ENCODE measurements around the gene RFTN1. TPM values are rescaled to one million over a fixed set of nuclear protein-coding genes. Genes with fewer than 3 reads are reported as not detected.

RFTN1 gene
- total RNA-seq, 6 experiments from 2014 or later: 15.1 to 36.0 (median 19.8) TPM

- peak overlapping the region; percentile 68 to 78 (median 75) for H3K4me3 ChIP-seq
- 19% methylated on average over 3 of the region's 9 CpGs for WGBS (ENCODE audit: insufficient coverage, low coverage, low lambda C conversion rate, missing lambda C conversion rate)
- H3K4me1 ChIP-seq: peaks cover 0 to 29% (median 11%) of the 10 kb centered on the region in 4 donors
- ATAC-seq (no peak), DNase-seq (no peak)
- no peaks in the 10 kb centered on the region for H3K27me3 ChIP-seq
- H3K9me3 ChIP-seq: no peaks in the 10 kb centered on the region
- intact Hi-C loops (cut with DNase I): no loop called here
- TF ChIP-seq POLR2A (IDR thresholded peaks at IDR 0.05): no peak
- TF ChIP-seq, protein P1, sequence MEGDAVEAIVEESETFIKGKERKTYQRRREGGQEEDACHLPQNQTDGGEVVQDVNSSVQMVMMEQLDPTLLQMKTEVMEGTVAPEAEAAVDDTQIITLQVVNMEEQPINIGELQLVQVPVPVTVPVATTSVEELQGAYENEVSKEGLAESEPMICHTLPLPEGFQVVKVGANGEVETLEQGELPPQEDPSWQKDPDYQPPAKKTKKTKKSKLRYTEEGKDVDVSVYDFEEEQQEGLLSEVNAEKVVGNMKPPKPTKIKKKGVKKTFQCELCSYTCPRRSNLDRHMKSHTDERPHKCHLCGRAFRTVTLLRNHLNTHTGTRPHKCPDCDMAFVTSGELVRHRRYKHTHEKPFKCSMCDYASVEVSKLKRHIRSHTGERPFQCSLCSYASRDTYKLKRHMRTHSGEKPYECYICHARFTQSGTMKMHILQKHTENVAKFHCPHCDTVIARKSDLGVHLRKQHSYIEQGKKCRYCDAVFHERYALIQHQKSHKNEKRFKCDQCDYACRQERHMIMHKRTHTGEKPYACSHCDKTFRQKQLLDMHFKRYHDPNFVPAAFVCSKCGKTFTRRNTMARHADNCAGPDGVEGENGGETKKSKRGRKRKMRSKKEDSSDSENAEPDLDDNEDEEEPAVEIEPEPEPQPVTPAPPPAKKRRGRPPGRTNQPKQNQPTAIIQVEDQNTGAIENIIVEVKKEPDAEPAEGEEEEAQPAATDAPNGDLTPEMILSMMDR (IDR thresholded peaks at IDR 0.05): no peak
- H3K36me3 ChIP-seq: no peaks in the 10 kb centered on the region
- H3K27ac ChIP-seq: peak overlapping the region in 2 of 3 donors; percentile 75 to 80
Measured at GRCh38 chr3:16514021-16514700, 662 bp upstream of the RFTN1 start.

DNA sequence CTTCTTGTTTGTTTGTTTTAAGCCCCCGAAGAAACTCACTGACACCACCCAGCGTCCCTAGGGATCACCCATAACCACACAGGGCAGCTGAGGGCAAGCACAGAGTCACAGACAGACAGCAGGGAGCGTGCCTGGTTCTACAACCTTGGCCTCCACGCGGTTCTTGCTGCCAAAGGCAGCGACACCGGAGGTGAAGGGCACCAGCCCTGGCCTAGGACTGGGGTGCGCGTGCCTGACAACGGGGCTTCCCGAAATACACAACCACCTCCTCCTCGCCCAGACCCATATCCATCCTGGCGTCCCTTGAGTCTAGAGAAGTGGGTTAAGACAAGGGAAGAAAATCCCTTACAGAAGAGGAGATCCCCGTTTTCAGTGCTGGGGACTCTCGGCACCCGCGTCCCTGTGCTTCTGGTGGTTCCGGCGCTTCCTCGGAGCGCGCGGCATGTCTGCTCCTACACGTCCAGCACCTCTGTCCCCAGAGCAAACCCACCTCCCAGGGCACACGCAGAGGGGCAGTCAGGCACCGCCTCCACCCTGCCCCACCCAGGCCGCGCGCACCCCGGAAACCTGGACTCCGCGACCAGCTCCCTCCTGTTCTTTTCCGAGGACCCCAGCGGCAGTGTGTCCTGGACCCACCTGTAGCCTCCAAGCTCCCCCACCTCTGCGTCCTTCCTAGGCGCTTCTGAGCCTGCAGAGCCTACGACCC is 911 bp downstream of the RFTN1 start:
- peak; percentile 21 for TF ChIP-seq POLR2A (IDR thresholded peaks at IDR 0.05)
- TF ChIP-seq, protein P1 (IDR thresholded peaks at IDR 0.05): no peak
- intact Hi-C loops (cut with DNase I): no loop called here

DNA sequence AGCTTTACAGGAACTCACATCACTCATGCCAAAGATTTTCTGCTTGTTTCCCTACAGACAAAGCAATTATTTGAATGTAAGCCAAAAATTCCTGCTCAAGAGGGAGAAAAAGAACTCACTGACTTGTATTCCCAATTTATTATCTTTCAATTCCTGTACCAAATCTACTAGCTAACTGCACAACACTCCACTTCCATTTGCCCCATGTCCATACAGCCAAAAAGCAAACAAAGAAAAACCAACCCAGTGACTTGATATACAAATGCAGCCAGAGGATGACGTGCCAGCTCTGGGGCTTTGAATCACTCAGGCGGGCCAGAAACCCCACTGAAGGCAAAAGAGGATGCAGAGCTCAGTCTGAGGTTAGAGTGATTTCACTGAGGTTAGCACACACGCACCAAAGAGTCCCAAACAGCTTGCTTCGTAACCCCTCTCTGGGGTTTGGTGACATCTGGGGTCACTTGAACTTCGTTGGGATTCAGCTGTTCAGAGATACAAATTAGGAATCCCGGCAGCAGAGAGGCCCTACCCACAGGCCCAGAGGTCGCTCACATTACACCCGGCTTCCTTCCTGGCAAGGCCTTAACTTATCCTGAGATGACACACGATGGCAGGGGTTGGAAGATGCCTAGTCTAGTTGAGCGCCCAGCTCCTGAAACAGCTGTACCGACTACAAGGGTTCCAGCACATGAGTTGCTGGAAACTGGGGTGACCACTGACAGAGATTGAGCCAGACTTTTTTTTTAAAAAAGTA is 1.6 kb downstream of the RFTN1 start:
- peak overlapping the region; percentile 75 to 80 (median 79) for H3K27ac ChIP-seq
- DNase-seq (peak in 2 of 3 donors; percentile 49 to 60), ATAC-seq (peak; percentile 42 to 58 (median 50))
- intact Hi-C loops (cut with DNase I): no loop called here
- WGBS (ENCODE audit: insufficient coverage, low coverage, low lambda C conversion rate, missing lambda C conversion rate): 2% methylated on average over 6 of the region's 11 CpGs
- H3K27me3 ChIP-seq: no peaks in the 10 kb centered on the region
- H3K9me3 ChIP-seq: no peaks in the 10 kb centered on the region
- TF ChIP-seq POLR2A (IDR thresholded peaks at IDR 0.05): no peak
- TF ChIP-seq, protein P1 (IDR thresholded peaks at IDR 0.05): no peak
- H3K36me3 ChIP-seq: no peaks in the 10 kb centered on the region
- peaks cover 0 to 34% (median 16%) of the 10 kb centered on the region in 4 donors for H3K4me1 ChIP-seq
- H3K4me3 ChIP-seq: peak overlapping the region; percentile 22 to 78 (median 75)

More for the DNA sequence above, 911 bp downstream of the RFTN1 start:
- Histone ChIP-seq H3K36me3 (no peaks in the 10 kb centered on the region), H3K4me3 (peak overlapping the region; percentile 68 to 78 (median 75)), H3K9me3 (no peaks in the 10 kb centered on the region), H3K4me1 (peaks cover 0 to 34% (median 16%) of the 10 kb centered on the region in 4 donors), H3K27ac (peak overlapping the region; percentile 75 to 80 (median 79)), H3K27me3 (no peaks in the 10 kb centered on the region)
- ATAC-seq (peak; percentile 80 to 91 (median 83)), DNase-seq (peak; percentile 77 to 88 (median 86))
- 0% methylated on average over 30 of the region's 37 CpGs for WGBS (ENCODE audit: insufficient coverage, low coverage, low lambda C conversion rate, missing lambda C conversion rate)

GRCh38 chr3:16510620-16511319 is 2.7 kb downstream of the RFTN1 start:
- DNase-seq (no peak), ATAC-seq (no peak)
- intact Hi-C loops (cut with DNase I): no loop called here
- no peak overlapping the region for H3K4me3 ChIP-seq
- H3K36me3 ChIP-seq: no peaks in the 10 kb centered on the region
- peaks cover 0 to 34% (median 16%) of the 10 kb centered on the region in 4 donors for H3K4me1 ChIP-seq
- TF ChIP-seq, protein P1 (IDR thresholded peaks at IDR 0.05): no peak
- TF ChIP-seq POLR2A (IDR thresholded peaks at IDR 0.05): no peak
- H3K27ac ChIP-seq: peak overlapping the region in 2 of 3 donors; percentile 1 to 75
- no peaks in the 10 kb centered on the region for H3K27me3 ChIP-seq
- H3K9me3 ChIP-seq: no peaks in the 10 kb centered on the region
- WGBS (ENCODE audit: insufficient coverage, low coverage, low lambda C conversion rate, missing lambda C conversion rate): 38% methylated on average over 3 of the region's 3 CpGs
